ENCODE results near the gene MRGPRF. TPM values are rescaled to one million over a fixed set of nuclear protein-coding genes. Genes with fewer than 3 reads are reported as not detected.

Gene MRGPRF
- total and polyA plus RNA-seq, 2 donors from 2014 or later, result 9.3 to 19.0 TPM

- intact Hi-C loops (cut with DNase I), result no loop called here
- FAIRE-seq, result no peak
- DNase-seq, result peak in 1 of 5 donors; percentile 33
- H3K4me1 ChIP-seq (ENCODE audit: control insufficient read depth in 2 of 3, insufficient read depth in 2 of 3, low read depth in 1 of 3, low read length in 3 of 3), result no peaks in the 10 kb centered on the region
- H3K27ac ChIP-seq (ENCODE audit: low read depth in 2 of 2, low read length in 2 of 2), result no peak overlapping the region
- H3K27me3 ChIP-seq (ENCODE audit: control insufficient read depth, insufficient read depth, low read length), result no peaks in the 10 kb centered on the region
- no peak for TF ChIP-seq CTCF (IDR thresholded peaks at IDR 0.05; ENCODE audit: borderline replicate concordance, extremely low read depth, insufficient read depth)
- H3K9me3 ChIP-seq (ENCODE audit: control insufficient read depth in 2 of 3, insufficient read depth in 1 of 3, low read length in 3 of 3), result no peaks in the 10 kb centered on the region
- H3K4me3 ChIP-seq (ENCODE audit: low read length in 3 of 3), result no peak overlapping the region
- no peak overlapping the region for H3K9ac ChIP-seq (ENCODE audit: low read length in 3 of 3)
- no peaks in the 10 kb centered on the region for H3K36me3 ChIP-seq (ENCODE audit: control insufficient read depth in 2 of 3, insufficient read depth in 3 of 3, low read length in 3 of 3)
Measured at GRCh38 chr11:68965901-68966853, 46.9 kb downstream of the MRGPRF start.

GRCh38 chr11:68963779-68964178 lies 49.3 kb downstream of the MRGPRF start:
- FAIRE-seq, result no peak
- Histone ChIP-seq H3K36me3 (ENCODE audit: control insufficient read depth in 2 of 3, insufficient read depth in 3 of 3, low read length in 3 of 3) (no peaks in the 10 kb centered on the region), H3K27ac (ENCODE audit: low read depth in 2 of 2, low read length in 2 of 2) (no peak overlapping the region), H3K4me1 (ENCODE audit: control insufficient read depth in 2 of 3, insufficient read depth in 2 of 3, low read depth in 1 of 3, low read length in 3 of 3) (no peaks in the 10 kb centered on the region), H3K27me3 (ENCODE audit: control insufficient read depth, insufficient read depth, low read length) (no peaks in the 10 kb centered on the region), H3K9ac (ENCODE audit: low read length in 3 of 3) (no peak overlapping the region), H3K4me3 (ENCODE audit: low read length in 3 of 3) (no peak overlapping the region), H3K9me3 (ENCODE audit: control insufficient read depth in 2 of 3, insufficient read depth in 1 of 3, low read length in 3 of 3) (no peaks in the 10 kb centered on the region)
- peak in 1 of 5 donors; percentile 31 for DNase-seq
- no peak for TF ChIP-seq CTCF (IDR thresholded peaks at IDR 0.05; ENCODE audit: borderline replicate concordance, extremely low read depth, insufficient read depth)
- intact Hi-C loops (cut with DNase I), result no loop called here

GRCh38 chr11:68962527-68963250 lies 50.4 kb downstream of the MRGPRF start:
- no peaks in the 10 kb centered on the region for H3K27me3 ChIP-seq (ENCODE audit: control insufficient read depth, insufficient read depth, low read length)
- no peak overlapping the region for H3K27ac ChIP-seq (ENCODE audit: low read depth in 2 of 2, low read length in 2 of 2)
- DNase-seq (peak in 2 of 5 donors; percentile 28 to 38), FAIRE-seq (no peak)
- TF ChIP-seq CTCF (IDR thresholded peaks at IDR 0.05; ENCODE audit: borderline replicate concordance, extremely low read depth, insufficient read depth), result no peak
- intact Hi-C loops (cut with DNase I), result no loop called here
- H3K4me1 ChIP-seq (ENCODE audit: control insufficient read depth in 2 of 3, insufficient read depth in 2 of 3, low read depth in 1 of 3, low read length in 3 of 3), result no peaks in the 10 kb centered on the region
- H3K36me3 ChIP-seq (ENCODE audit: control insufficient read depth in 2 of 3, insufficient read depth in 3 of 3, low read length in 3 of 3), result no peaks in the 10 kb centered on the region
- no peak overlapping the region for H3K4me3 ChIP-seq (ENCODE audit: low read length in 3 of 3)
- no peaks in the 10 kb centered on the region for H3K9me3 ChIP-seq (ENCODE audit: control insufficient read depth in 2 of 3, insufficient read depth in 1 of 3, low read length in 3 of 3)
- H3K9ac ChIP-seq (ENCODE audit: low read length in 3 of 3), result no peak overlapping the region

All from kidney (tissue), 14 donors.